Tibial nerve (tissue), 4 donors: ENCODE results near the gene RAP1A. TPM values are rescaled to one million over a fixed set of nuclear protein-coding genes. Genes with fewer than 3 reads are reported as not detected.
"Not testable (repeated sequence)": the region's sequence is repeated elsewhere in the genome, so short reads cannot be mapped to it uniquely, and the experiment has no call there.

Experiments used
- DNase-seq, 2 donors: peaks; one replicate each; pipeline ENCODE4 v3.0.0-alpha.2; 2019; ENCODE audit warnings: low spot score in 2 of 2
- H3K27ac ChIP-seq, 4 donors: fragments of 200-600 bp; sonication (generic) in 3 of 4; one replicate each; pipeline ENCODE4 v1.5.1; 2017 to 2019; ENCODE audit warnings: mild to moderate bottlenecking in 1 of 4
- H3K27me3 ChIP-seq, 2 donors: fragments of 200-600 bp; sonication (generic) in 1 of 2; one replicate each; pipeline versions ENCODE4 v1.5.1 to v1.6.0; 2017 to 2019
- H3K36me3 ChIP-seq, 3 donors: fragments of 200-600 bp; sonication (generic); one replicate each; pipeline ENCODE4 v1.5.1; 2018 to 2019
- H3K4me1 ChIP-seq, 4 donors: fragments of 200-600 bp; sonication (generic) in 3 of 4; one replicate each; pipeline ENCODE4 v1.5.1; 2017 to 2019
- H3K4me3 ChIP-seq, 4 donors: fragments of 200-600 bp; sonication (generic) in 3 of 4; one replicate each; pipeline ENCODE4 v1.5.1; 2017 to 2019; ENCODE audit warnings: mild to moderate bottlenecking in 1 of 4, moderate library complexity in 1 of 4
- H3K9me3 ChIP-seq, 4 donors: fragments of 200-600 bp; sonication (generic) in 3 of 4; one replicate each; pipeline ENCODE4 v1.5.1; 2017 to 2019
- CTCF ChIP-seq, 5 experiments: fragments of 200-600 bp in 3 of 5; fragments of 450-650 bp in 2 of 5; sonication (generic) in 3 of 5; IDR thresholded peaks; one replicate each; pipeline ENCODE4 v1.5.1; 2016 to 2019; ENCODE audit warnings: antibody characterized with exemption in 5 of 5, mild to moderate bottlenecking in 3 of 5, moderate library complexity in 2 of 5
- EP300 ChIP-seq, 2 donors: sonication (generic); formaldehyde crosslinking; IDR thresholded peaks; one replicate each; pipeline ENCODE4 v1.6.1; 2017; ENCODE audit warnings: antibody characterized with exemption in 2 of 2, mild to moderate bottlenecking in 1 of 2
- POLR2A ChIP-seq, 2 donors: fragments of 450-650 bp; IDR thresholded peaks; one replicate each; pipeline ENCODE4 v1.6.1; 2017; ENCODE audit warnings: antibody characterized with exemption in 2 of 2, mild to moderate bottlenecking in 2 of 2, moderate library complexity in 2 of 2
- WGBS, 2 donors: methylation state at CpG; one replicate each; pipeline ENCODE4 v1.1.5; 2018; 5-methylcytosine and 5-hydroxymethylcytosine counted together
- total RNA-seq, 4 donors: library from RNA; depleted of rRNA; stranded (reverse); fragments of >200 nt; gene quantifications; one replicate each; pipeline ENCODE4 v1.1.0, GENCODE V29; 2016

Gene RAP1A
- total RNA-seq, 4 donors from 2014 or later = 45.5 to 48.7 (median 46.8) TPM

DNA sequence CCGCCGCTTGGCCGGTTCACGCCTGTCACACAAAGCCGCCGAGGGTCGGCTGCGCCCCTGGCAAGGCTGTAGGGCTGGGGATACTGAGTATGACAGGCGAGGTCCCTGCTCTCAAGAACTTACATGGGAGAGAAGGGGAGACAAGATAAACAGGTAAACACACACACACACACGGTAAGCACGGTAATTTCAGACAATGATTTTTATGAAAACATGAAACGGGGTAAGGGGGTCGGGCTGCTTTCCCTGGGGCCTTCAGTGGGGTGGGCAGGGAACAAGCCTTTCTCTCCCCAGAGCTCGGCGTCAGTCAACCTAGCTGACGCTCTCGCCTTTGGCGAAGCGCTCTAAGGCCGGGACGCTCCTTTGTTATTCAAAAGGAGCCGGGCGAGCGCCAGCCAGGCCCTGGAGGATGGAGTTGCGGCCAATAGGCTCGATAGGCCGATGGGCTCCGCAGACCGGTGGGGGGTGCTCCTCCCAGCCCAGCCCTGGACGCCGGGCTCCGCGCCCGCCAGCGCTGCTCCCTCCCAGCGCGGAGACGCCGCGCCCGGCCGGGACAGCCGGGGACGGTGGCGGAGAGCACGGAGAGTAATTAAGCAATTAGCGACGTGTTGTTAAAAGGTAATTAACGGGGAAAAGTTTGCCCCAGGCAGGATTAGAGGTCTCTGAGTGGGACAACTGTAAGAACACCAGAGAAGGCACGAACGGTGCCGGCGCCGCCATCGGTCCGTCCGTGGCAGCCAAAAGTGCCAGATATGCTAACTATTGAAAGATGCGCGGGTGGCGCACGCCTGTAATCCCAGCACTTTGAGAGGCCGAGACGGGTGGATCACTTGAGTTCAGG, 120.6 kb downstream of the RAP1A start:
- peak in 1 of 2 donors; percentile 22 for DNase-seq
- H3K27ac ChIP-seq = peak overlapping the region; percentile 77 to 94 (median 85)

GRCh38 chr1:111742292-111742691, 122.7 kb downstream of the RAP1A start:
- H3K4me3 ChIP-seq, H3K27ac ChIP-seq, H3K9me3 ChIP-seq, DNase-seq, H3K27me3 ChIP-seq, H3K36me3 ChIP-seq: not testable (repeated sequence)
- H3K4me1 ChIP-seq = peaks cover 0 to 34% (median 19%) of the 10 kb centered on the region in 4 donors
- 95 to 96% methylated on average over 14 of the region's 14 CpGs for WGBS, 2 donors

More for the DNA sequence above, 120.6 kb downstream of the RAP1A start:
- Histone ChIP-seq H3K4me3 (peak overlapping the region; percentile 54 to 73 (median 62)), H3K36me3 (no peaks in the 10 kb centered on the region), H3K9me3 (no peaks in the 10 kb centered on the region), H3K4me1 (peaks cover 0 to 50% (median 35%) of the 10 kb centered on the region in 4 donors), H3K27me3 (no peaks in the 10 kb centered on the region)
- no peak for TF ChIP-seq EP300 (IDR thresholded peaks at IDR 0.05)
- TF ChIP-seq CTCF (IDR thresholded peaks at IDR 0.05) = no peak
- no peak for TF ChIP-seq POLR2A (IDR thresholded peaks at IDR 0.05)
- WGBS, 2 donors = 2% methylated on average over 61 to 63 of the region's 63 CpGs

- WGBS, 2 donors = 78 to 80% methylated on average over 5 of the region's 5 CpGs
- H3K36me3 ChIP-seq = no peaks in the 10 kb centered on the region
- DNase-seq = no peak
- H3K27me3 ChIP-seq = no peaks in the 10 kb centered on the region
- H3K4me3 ChIP-seq = no peak overlapping the region
- no peaks in the 10 kb centered on the region for H3K9me3 ChIP-seq
- no peak overlapping the region for H3K27ac ChIP-seq
- TF ChIP-seq EP300 (IDR thresholded peaks at IDR 0.05) = no peak
- TF ChIP-seq CTCF (IDR thresholded peaks at IDR 0.05) = no peak
- no peak for TF ChIP-seq POLR2A (IDR thresholded peaks at IDR 0.05)
- peaks cover 0 to 26% (median 12%) of the 10 kb centered on the region in 4 donors for H3K4me1 ChIP-seq
Observed at GRCh38 chr1:111742938-111743549, 123.5 kb downstream of the RAP1A start.

- H3K27me3 ChIP-seq = no peaks in the 10 kb centered on the region
- peaks cover 0 to 20% (median 7%) of the 10 kb centered on the region in 4 donors for H3K4me1 ChIP-seq
- TF ChIP-seq CTCF (IDR thresholded peaks at IDR 0.05) = no peak
- no peak for TF ChIP-seq POLR2A (IDR thresholded peaks at IDR 0.05)
- TF ChIP-seq EP300 (IDR thresholded peaks at IDR 0.05) = no peak
- DNase-seq = no peak
- H3K27ac ChIP-seq = no peak overlapping the region
- WGBS, 2 donors = 52 to 61% methylated on average over 3 of the region's 3 CpGs
- no peak overlapping the region for H3K4me3 ChIP-seq
- H3K36me3 ChIP-seq = no peaks in the 10 kb centered on the region
- H3K9me3 ChIP-seq = no peaks in the 10 kb centered on the region
Observed at GRCh38 chr1:111743679-111744101, 124.1 kb downstream of the RAP1A start.

- Histone ChIP-seq H3K27ac (peak overlapping the region in 2 of 4 donors; percentile 22 to 58), H3K4me1 (peaks cover 0 to 5% (median 0%) of the 10 kb centered on the region in 4 donors), H3K36me3 (no peaks in the 10 kb centered on the region), H3K27me3 (no peaks in the 10 kb centered on the region), H3K9me3 (no peaks in the 10 kb centered on the region), H3K4me3 (no peak overlapping the region)
- no peak for DNase-seq
- 60 to 75% methylated on average over 9 of the region's 9 CpGs for WGBS, 2 donors
- TF ChIP-seq CTCF (IDR thresholded peaks at IDR 0.05) (no peak), EP300 (IDR thresholded peaks at IDR 0.05) (no peak), POLR2A (IDR thresholded peaks at IDR 0.05) (no peak)
Observed at GRCh38 chr1:111745675-111746613, 126.4 kb downstream of the RAP1A start.
